ENCODE measurements around the gene GTF2E1. TPM values are rescaled to one million over a fixed set of nuclear protein-coding genes. Genes with fewer than 3 reads are reported as not detected.

GTF2E1 gene
- total and polyA plus RNA-seq, 2 of the 4 experiments (the other 2 are of a cell fraction), result 8.2 to 18.5 TPM

DNA sequence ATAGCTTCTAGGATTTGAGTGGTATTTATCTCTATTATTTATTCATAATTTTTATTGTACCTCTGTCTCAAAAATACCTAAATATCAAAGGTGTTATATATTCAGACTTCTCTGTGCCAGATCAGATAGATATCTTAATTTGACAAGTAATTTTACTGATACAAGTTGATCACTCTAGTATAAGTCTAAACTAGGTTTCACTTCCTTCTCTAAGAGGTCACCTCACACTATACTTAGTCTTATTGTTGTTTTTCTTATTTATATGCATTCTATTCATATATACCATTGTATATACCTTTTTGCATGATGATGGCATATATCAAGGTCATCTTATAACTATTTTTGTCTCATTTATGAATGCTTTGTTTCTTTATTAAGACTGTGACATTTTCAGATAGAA is 34.1 kb upstream of the GTF2E1 start:
- H3K36me3 ChIP-seq (ENCODE audit: control insufficient read depth, insufficient read depth, low read length), result peaks cover 2% of the 10 kb centered on the region; the same call in 1 of the 2 replicates
- ATAC-seq (ENCODE audit: low read depth) (no peak), DNase-seq (no peak)
- H2AK5ac ChIP-seq (ENCODE audit: low read depth, low read length), result no peak overlapping the region
- H3K4ac ChIP-seq (ENCODE audit: low read depth, low read length), result no peak overlapping the region
- dilution Hi-C loops (cut with HindIII; ENCODE audit: low sequenced_read_pairs, unreplicated experiment), result no loop called here
- no peak overlapping the region for H3K56ac ChIP-seq (ENCODE audit: extremely low read depth, insufficient read depth, low read length)
- H3K9me3 ChIP-seq (ENCODE audit: control insufficient read depth, insufficient read depth, low read length), result no peaks in the 10 kb centered on the region
- no peak overlapping the region for H2AK9ac ChIP-seq (replicated peaks; ENCODE audit: low read depth, low read length, poor library complexity)
- H3K18ac ChIP-seq (ENCODE audit: low read depth, low read length), result no peak overlapping the region
- H3K4me2 ChIP-seq (ENCODE audit: low read depth, low read length), result no peak overlapping the region
- no peaks in the 10 kb centered on the region for H4K20me1 ChIP-seq (ENCODE audit: insufficient read depth, low read length)
- H2BK120ac ChIP-seq (ENCODE audit: low read depth, low read length), result no peak overlapping the region
- H3K27ac ChIP-seq (ENCODE audit: insufficient read depth, low read length), result no peak overlapping the region
- H2AFZ ChIP-seq (replicated peaks; ENCODE audit: low read length, poor library complexity), result no peak overlapping the region
- peaks cover 2% of the 10 kb centered on the region for H3K4me1 ChIP-seq (ENCODE audit: control insufficient read depth, insufficient read depth, low read length)
- H4K5ac ChIP-seq (ENCODE audit: low read depth, low read length), result no peak overlapping the region
- H3K79me1 ChIP-seq (ENCODE audit: low read depth in 1 of 2, low read length in 2 of 2), result peaks cover 0 to 8% of the 10 kb centered on the region in 2 experiments; a peak in 1 of 4 replicates
- TF ChIP-seq FOS (IDR thresholded peaks at IDR 0.05; ENCODE audit: low read depth, low read length) (no peak), SMC3 (IDR thresholded peaks at IDR 0.05; ENCODE audit: low read depth, low read length) (no peak), RFX5 (IDR thresholded peaks at IDR 0.05; ENCODE audit: low read depth, low read length) (no peak)
- H3K9ac ChIP-seq (ENCODE audit: low read depth, low read length), result no peak overlapping the region
- H2BK15ac ChIP-seq (ENCODE audit: low read depth, low read length), result no peak overlapping the region
- no peak overlapping the region for H2BK20ac ChIP-seq (ENCODE audit: low read depth, low read length)
- CTCF ChIA-PET, result no interaction called here
- no peaks in the 10 kb centered on the region for H3K9me1 ChIP-seq (ENCODE audit: insufficient read depth, low read length)
- POLR2A ChIA-PET (ENCODE audit: unreplicated experiment), result no interaction called here
- no peak overlapping the region for H3K14ac ChIP-seq (replicated peaks; ENCODE audit: low read depth, low read length)
- no peak overlapping the region for H4K91ac ChIP-seq (ENCODE audit: insufficient read depth, low read depth, low read length)
- no peak overlapping the region for H3K23ac ChIP-seq (ENCODE audit: low read depth, low read length)
- BruUV-seq (replicated peaks), result no TSS peak
- intact Hi-C loops (cut with micrococcal nuclease), result no loop called here
- in situ Hi-C loops (cut with MboI; ENCODE audit: low sequenced_read_pairs), result no loop called here
- no peak overlapping the region for H4K8ac ChIP-seq (ENCODE audit: low read depth in 2 of 2, low read length in 2 of 2)
- no peak overlapping the region for H3K4me3 ChIP-seq (ENCODE audit: insufficient read depth, low read depth, low read length)
- no peak overlapping the region for H2BK5ac ChIP-seq (ENCODE audit: low read depth, low read length, poor library complexity, severe bottlenecking)
- H3K27me3 ChIP-seq (ENCODE audit: control insufficient read depth, insufficient read depth, low read length), result no peaks in the 10 kb centered on the region

Measured in IMR-90 (cell line).